ENCODE results near the gene MRPL33.

Gene MRPL33

GRCh38 chr2:27805180-27805579 is 33.7 kb downstream of the MRPL33 start:
- Histone ChIP-seq H4K12ac (ENCODE audit: low read depth, low read length) (no peak overlapping the region), H3K27me3 (ENCODE audit: insufficient read depth, low read length) (no peaks in the 10 kb centered on the region), H3K18ac (ENCODE audit: low read length) (no peak overlapping the region), H2BK12ac (ENCODE audit: low read length) (no peak overlapping the region), H3K79me1 (ENCODE audit: low read length) (peaks cover 6% of the 10 kb centered on the region), H3K4me1 (ENCODE audit: control insufficient read depth in 1 of 2, insufficient read depth in 2 of 2, low read length in 2 of 2) (peaks cover 3 to 9% of the 10 kb centered on the region in 2 experiments), H4K91ac (ENCODE audit: low read depth, low read length) (no peak overlapping the region), H3K79me2 (ENCODE audit: control insufficient read depth, insufficient read depth, low read length, poor library complexity) (no peaks in the 10 kb centered on the region), H3K27ac (ENCODE audit: low read depth, low read length) (no peak overlapping the region), H3K9ac (ENCODE audit: low read length) (no peak overlapping the region), H3K14ac (ENCODE audit: low read length) (no peak overlapping the region), H3K4me2 (ENCODE audit: low read length) (no peak overlapping the region), H3K36me3 (ENCODE audit: control insufficient read depth in 1 of 2, insufficient read depth in 2 of 2, low read length in 2 of 2) (no peaks in the 10 kb centered on the region), H3K4ac (ENCODE audit: low read depth, low read length) (no peak overlapping the region), H2AK5ac (ENCODE audit: low read length) (no peak overlapping the region), H3K4me3 (ENCODE audit: low read depth, low read length) (no peak overlapping the region), H4K8ac (ENCODE audit: low read depth, low read length) (no peak overlapping the region), H3K9me3 (ENCODE audit: insufficient read depth, low read depth, low read length) (no peaks in the 10 kb centered on the region), H2BK120ac (ENCODE audit: insufficient read depth, low read length, poor library complexity) (no peak overlapping the region), H2BK5ac (ENCODE audit: low read depth, low read length, poor library complexity) (no peak overlapping the region), H2AFZ (ENCODE audit: insufficient read depth, low read length, poor library complexity) (no peak overlapping the region), H3K23ac (ENCODE audit: low read length) (no peak overlapping the region)
- WGBS (ENCODE audit: extremely low coverage, insufficient coverage, insufficient read length) = no CpG with 5 or more reads among the region's 3 CpGs
- no peak for DNase-seq

- Histone ChIP-seq H3K9me3 (ENCODE audit: insufficient read depth, low read depth, low read length) (no peaks in the 10 kb centered on the region), H2BK120ac (ENCODE audit: insufficient read depth, low read length, poor library complexity) (no peak overlapping the region), H3K9ac (ENCODE audit: low read length) (no peak overlapping the region), H2BK12ac (ENCODE audit: low read length) (no peak overlapping the region), H3K4me2 (ENCODE audit: low read length) (no peak overlapping the region), H3K14ac (ENCODE audit: low read length) (no peak overlapping the region), H4K91ac (ENCODE audit: low read depth, low read length) (no peak overlapping the region), H3K4ac (ENCODE audit: low read depth, low read length) (no peak overlapping the region), H3K4me3 (ENCODE audit: low read depth, low read length) (no peak overlapping the region), H3K4me1 (ENCODE audit: control insufficient read depth in 1 of 2, insufficient read depth in 2 of 2, low read length in 2 of 2) (no peaks in the 10 kb centered on the region), H3K27me3 (ENCODE audit: insufficient read depth, low read length) (no peaks in the 10 kb centered on the region), H4K12ac (ENCODE audit: low read depth, low read length) (no peak overlapping the region), H3K23ac (ENCODE audit: low read length) (no peak overlapping the region), H3K79me2 (ENCODE audit: control insufficient read depth, insufficient read depth, low read length, poor library complexity) (no peaks in the 10 kb centered on the region), H3K79me1 (ENCODE audit: low read length) (no peaks in the 10 kb centered on the region), H2AFZ (ENCODE audit: insufficient read depth, low read length, poor library complexity) (no peak overlapping the region), H3K27ac (ENCODE audit: low read depth, low read length) (no peak overlapping the region), H4K8ac (ENCODE audit: low read depth, low read length) (no peak overlapping the region), H2AK5ac (ENCODE audit: low read length) (no peak overlapping the region), H3K36me3 (ENCODE audit: control insufficient read depth in 1 of 2, insufficient read depth in 2 of 2, low read length in 2 of 2) (no peaks in the 10 kb centered on the region), H2BK5ac (ENCODE audit: low read depth, low read length, poor library complexity) (no peak overlapping the region), H3K18ac (ENCODE audit: low read length) (no peak overlapping the region)
- WGBS (ENCODE audit: extremely low coverage, insufficient coverage, insufficient read length) = no CpG with 5 or more reads among the region's 5 CpGs
- no peak for DNase-seq
Observed at GRCh38 chr2:27806311-27807059, 35.0 kb downstream of the MRPL33 start.

- H2AFZ ChIP-seq (ENCODE audit: insufficient read depth, low read length, poor library complexity) = no peak overlapping the region
- H3K9ac ChIP-seq (ENCODE audit: low read length) = no peak overlapping the region
- H3K27ac ChIP-seq (ENCODE audit: low read depth, low read length) = no peak overlapping the region
- WGBS (ENCODE audit: extremely low coverage, insufficient coverage, insufficient read length) = no CpG with 5 or more reads among the region's 4 CpGs
- no peak overlapping the region for H3K23ac ChIP-seq (ENCODE audit: low read length)
- H3K14ac ChIP-seq (ENCODE audit: low read length) = no peak overlapping the region
- peak; percentile 8 to 50 for DNase-seq
- no peak overlapping the region for H2BK5ac ChIP-seq (ENCODE audit: low read depth, low read length, poor library complexity)
- H3K9me3 ChIP-seq (ENCODE audit: insufficient read depth, low read depth, low read length) = no peaks in the 10 kb centered on the region
- H3K18ac ChIP-seq (ENCODE audit: low read length) = no peak overlapping the region
- no peaks in the 10 kb centered on the region for H3K79me2 ChIP-seq (ENCODE audit: control insufficient read depth, insufficient read depth, low read length, poor library complexity)
- H3K27me3 ChIP-seq (ENCODE audit: insufficient read depth, low read length) = no peaks in the 10 kb centered on the region
- H4K8ac ChIP-seq (ENCODE audit: low read depth, low read length) = no peak overlapping the region
- no peak overlapping the region for H3K4me2 ChIP-seq (ENCODE audit: low read length)
- no peak overlapping the region for H4K12ac ChIP-seq (ENCODE audit: low read depth, low read length)
- H3K4me1 ChIP-seq (ENCODE audit: control insufficient read depth in 1 of 2, insufficient read depth in 2 of 2, low read length in 2 of 2) = no peaks in the 10 kb centered on the region
- no peak overlapping the region for H2AK5ac ChIP-seq (ENCODE audit: low read length)
- H3K4me3 ChIP-seq (ENCODE audit: low read depth, low read length) = no peak overlapping the region
- no peaks in the 10 kb centered on the region for H3K36me3 ChIP-seq (ENCODE audit: control insufficient read depth in 1 of 2, insufficient read depth in 2 of 2, low read length in 2 of 2)
- H3K79me1 ChIP-seq (ENCODE audit: low read length) = no peaks in the 10 kb centered on the region
- H3K4ac ChIP-seq (ENCODE audit: low read depth, low read length) = no peak overlapping the region
- no peak overlapping the region for H2BK12ac ChIP-seq (ENCODE audit: low read length)
- no peak overlapping the region for H4K91ac ChIP-seq (ENCODE audit: low read depth, low read length)
- no peak overlapping the region for H2BK120ac ChIP-seq (ENCODE audit: insufficient read depth, low read length, poor library complexity)
Observed at GRCh38 chr2:27807476-27807875, 36.0 kb downstream of the MRPL33 start.

GRCh38 chr2:27808418-27808817 is 36.9 kb downstream of the MRPL33 start:
- Histone ChIP-seq H3K4me2 (ENCODE audit: low read length) (no peak overlapping the region), H3K79me1 (ENCODE audit: low read length) (no peaks in the 10 kb centered on the region), H3K4me3 (ENCODE audit: low read depth, low read length) (no peak overlapping the region), H3K4ac (ENCODE audit: low read depth, low read length) (no peak overlapping the region), H3K18ac (ENCODE audit: low read length) (no peak overlapping the region), H3K36me3 (ENCODE audit: control insufficient read depth in 1 of 2, insufficient read depth in 2 of 2, low read length in 2 of 2) (no peaks in the 10 kb centered on the region), H3K9me3 (ENCODE audit: insufficient read depth, low read depth, low read length) (no peaks in the 10 kb centered on the region), H2BK12ac (ENCODE audit: low read length) (no peak overlapping the region), H2AFZ (ENCODE audit: insufficient read depth, low read length, poor library complexity) (no peak overlapping the region), H3K4me1 (ENCODE audit: control insufficient read depth in 1 of 2, insufficient read depth in 2 of 2, low read length in 2 of 2) (no peaks in the 10 kb centered on the region), H2AK5ac (ENCODE audit: low read length) (no peak overlapping the region), H3K9ac (ENCODE audit: low read length) (no peak overlapping the region), H3K23ac (ENCODE audit: low read length) (peak overlapping the region; percentile 37), H4K8ac (ENCODE audit: low read depth, low read length) (no peak overlapping the region), H3K27ac (ENCODE audit: low read depth, low read length) (no peak overlapping the region), H3K14ac (ENCODE audit: low read length) (no peak overlapping the region), H2BK5ac (ENCODE audit: low read depth, low read length, poor library complexity) (no peak overlapping the region), H2BK120ac (ENCODE audit: insufficient read depth, low read length, poor library complexity) (no peak overlapping the region), H3K27me3 (ENCODE audit: insufficient read depth, low read length) (no peaks in the 10 kb centered on the region), H4K12ac (ENCODE audit: low read depth, low read length) (no peak overlapping the region), H3K79me2 (ENCODE audit: control insufficient read depth, insufficient read depth, low read length, poor library complexity) (no peaks in the 10 kb centered on the region), H4K91ac (ENCODE audit: low read depth, low read length) (no peak overlapping the region)
- no CpG with 5 or more reads among the region's 2 CpGs for WGBS (ENCODE audit: extremely low coverage, insufficient coverage, insufficient read length)
- no peak for DNase-seq

Data from trophoblast cell (in vitro differentiated cells and primary cell).